Fibroblast of pulmonary artery (primary cell): Measurements from ENCODE around the gene TENM3.
"Not testable (repeated sequence)": the region's sequence is repeated elsewhere in the genome, so short reads cannot be mapped to it uniquely, and the experiment has no call there.

ENCODE experiments used
- DNase-seq: peaks from one replicate; pipeline ENCODE4 v3.0.0-alpha.2; 2010; ENCODE audit warnings: low read depth
- H3K4me3 ChIP-seq: replicated peaks from 2 replicates; pipeline ENCODE4 v1.5.1; 2011; ENCODE audit warnings: low read depth, mild to moderate bottlenecking, control low read depth, low read length, moderate library complexity
- CTCF ChIP-seq: IDR thresholded peaks from 2 replicates; pipeline ENCODE4 v1.5.1; 2011; ENCODE audit warnings: mild to moderate bottlenecking, control low read depth, low read length, inconsistent platforms; ENCODE audit errors: missing control alignments

Gene TENM3

GRCh38 chr4:182807346-182807745 is 564.1 kb downstream of the TENM3 start:
- DNase-seq, result no peak
- no peak for TF ChIP-seq CTCF
- no peak overlapping the region for H3K4me3 ChIP-seq

- no peak for TF ChIP-seq CTCF
- no peak overlapping the region for H3K4me3 ChIP-seq
- DNase-seq, result no peak
Measured at GRCh38 chr4:182807767-182808548, 564.8 kb downstream of the TENM3 start.

DNA sequence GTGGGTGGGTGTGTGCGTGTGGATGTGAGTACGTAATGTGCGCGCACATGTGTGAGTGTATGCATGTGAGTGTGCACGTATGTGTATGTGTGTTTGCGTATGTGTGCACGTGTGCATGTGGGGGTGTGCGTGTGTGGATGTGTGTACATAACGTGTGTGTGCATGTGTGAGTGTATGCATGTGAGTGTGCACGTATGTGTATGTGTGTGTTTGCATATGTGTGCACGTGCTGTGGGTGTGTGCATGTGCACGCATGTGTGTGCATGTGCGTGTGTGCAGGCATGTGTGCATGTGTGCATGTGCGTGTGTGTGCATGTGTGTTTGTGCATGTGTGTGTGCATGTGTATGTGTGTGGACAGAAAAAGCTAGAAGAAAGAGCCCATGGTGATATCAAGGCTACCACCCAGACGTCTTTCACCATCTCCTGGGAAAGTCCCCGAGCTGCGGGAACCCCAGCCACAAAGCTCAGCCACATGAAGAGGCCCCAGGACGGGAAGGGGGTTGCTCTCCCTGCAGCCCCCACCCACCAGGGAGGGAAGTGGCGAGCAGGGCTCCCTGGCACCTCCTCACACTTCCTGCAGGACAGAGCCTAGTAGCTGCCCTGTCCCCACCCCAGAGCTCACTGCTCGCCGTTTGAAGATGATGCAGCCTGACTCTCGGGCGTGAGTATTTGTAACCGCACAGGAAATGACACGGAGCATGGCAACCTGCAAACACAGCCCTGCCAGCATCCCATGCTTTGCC is 565.6 kb downstream of the TENM3 start:
- DNase-seq, result peak; percentile 24
- TF ChIP-seq CTCF, result no peak
- no peak overlapping the region for H3K4me3 ChIP-seq

GRCh38 chr4:182809417-182810102 is 566.4 kb downstream of the TENM3 start:
- peak; percentile 11 for DNase-seq
- no peak overlapping the region for H3K4me3 ChIP-seq
- TF ChIP-seq CTCF, result peak; percentile 30

GRCh38 chr4:182810103-182810615 is 567.0 kb downstream of the TENM3 start:
- no peak for TF ChIP-seq CTCF
- H3K4me3 ChIP-seq, result no peak overlapping the region
- DNase-seq, result no peak

- DNase-seq, result no peak
- no peak overlapping the region for H3K4me3 ChIP-seq
- TF ChIP-seq CTCF, result no peak
Measured at GRCh38 chr4:182812916-182813315, 569.7 kb downstream of the TENM3 start.

DNA sequence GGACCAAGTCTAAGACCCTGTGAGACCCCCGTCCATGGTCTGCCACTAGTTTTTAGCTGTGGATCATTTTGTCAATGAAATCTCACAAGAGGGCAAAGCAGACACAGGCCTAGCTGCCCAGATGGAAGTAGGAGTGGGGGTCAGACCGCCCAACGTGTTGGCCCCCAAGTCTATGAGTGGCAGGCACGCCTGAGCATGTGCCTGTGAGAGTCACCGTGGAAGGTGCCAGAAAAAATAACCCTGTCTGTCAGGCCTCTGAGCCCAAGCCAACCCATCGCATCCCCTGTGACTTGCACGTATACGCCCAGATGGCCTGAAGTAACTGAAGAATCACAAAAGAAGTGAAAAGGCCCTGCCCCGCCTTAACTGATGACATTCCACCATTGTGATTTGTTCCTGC is 570.9 kb downstream of the TENM3 start:
- H3K4me3 ChIP-seq, DNase-seq: not testable (repeated sequence)
